ENCODE measurements around the gene PAK1. TPM values are rescaled to one million over a fixed set of nuclear protein-coding genes. Genes with fewer than 3 reads are reported as not detected.
"Not testable (repeated sequence)": the region's sequence is repeated elsewhere in the genome, so short reads cannot be mapped to it uniquely, and the experiment has no call there.

The PAK1 gene
- total RNA-seq, 1 experiment from 2014 or later, result 126 TPM

GRCh38 chr11:77396305-77396704, 77.6 kb downstream of the PAK1 start:
- DNase-seq, result no peak
- Histone ChIP-seq H3K27me3 (ENCODE audit: control insufficient read depth, insufficient read depth, low read length) (no peaks in the 10 kb centered on the region), H3K36me3 (replicated peaks; ENCODE audit: control insufficient read depth, insufficient read depth, low read length) (peaks cover under 1% of the 10 kb centered on the region; the same call in 1 of the 2 replicates), H3K4me3 (ENCODE audit: insufficient read depth, low read depth, low read length) (no peak overlapping the region)

- DNase-seq, result peak; percentile 13
- no peak overlapping the region for H3K4me3 ChIP-seq (ENCODE audit: insufficient read depth, low read depth, low read length)
- peaks cover 5% of the 10 kb centered on the region for H3K36me3 ChIP-seq (replicated peaks; ENCODE audit: control insufficient read depth, insufficient read depth, low read length)
- H3K27me3 ChIP-seq (ENCODE audit: control insufficient read depth, insufficient read depth, low read length), result no peaks in the 10 kb centered on the region
These were observed 78.3 kb downstream of the PAK1 start for GRCh38 chr11:77395460-77396173.

GRCh38 chr11:77392842-77393241, 81.1 kb downstream of the PAK1 start:
- peaks cover 6% of the 10 kb centered on the region for H3K36me3 ChIP-seq (replicated peaks; ENCODE audit: control insufficient read depth, insufficient read depth, low read length)
- no peak overlapping the region for H3K4me3 ChIP-seq (ENCODE audit: insufficient read depth, low read depth, low read length)
- no peaks in the 10 kb centered on the region for H3K27me3 ChIP-seq (ENCODE audit: control insufficient read depth, insufficient read depth, low read length)
- DNase-seq, result no peak

GRCh38 chr11:77387701-77388100, 86.2 kb downstream of the PAK1 start:
- Histone ChIP-seq H3K27me3 (ENCODE audit: control insufficient read depth, insufficient read depth, low read length) (no peaks in the 10 kb centered on the region), H3K4me3 (ENCODE audit: insufficient read depth, low read depth, low read length) (no peak overlapping the region), H3K36me3 (replicated peaks; ENCODE audit: control insufficient read depth, insufficient read depth, low read length) (peaks cover 9% of the 10 kb centered on the region)
- no peak for DNase-seq

- H3K27me3 ChIP-seq (ENCODE audit: control insufficient read depth, insufficient read depth, low read length), result no peaks in the 10 kb centered on the region
- peaks cover 9% of the 10 kb centered on the region for H3K36me3 ChIP-seq (replicated peaks; ENCODE audit: control insufficient read depth, insufficient read depth, low read length)
- DNase-seq, result no peak
- no peak overlapping the region for H3K4me3 ChIP-seq (ENCODE audit: insufficient read depth, low read depth, low read length)
These were observed 87.7 kb downstream of the PAK1 start for GRCh38 chr11:77386178-77386577.

- DNase-seq; H3K4me3 ChIP-seq (ENCODE audit: insufficient read depth, low read depth, low read length); H3K36me3 ChIP-seq (replicated peaks; ENCODE audit: control insufficient read depth, insufficient read depth, low read length); H3K27me3 ChIP-seq (ENCODE audit: control insufficient read depth, insufficient read depth, low read length): not testable (repeated sequence)
These were observed 88.6 kb downstream of the PAK1 start for GRCh38 chr11:77385255-77385771.

GRCh38 chr11:77384571-77384970, 89.3 kb downstream of the PAK1 start:
- no peak for DNase-seq
- Histone ChIP-seq H3K36me3 (replicated peaks; ENCODE audit: control insufficient read depth, insufficient read depth, low read length) (peaks cover 4% of the 10 kb centered on the region), H3K27me3 (ENCODE audit: control insufficient read depth, insufficient read depth, low read length) (no peaks in the 10 kb centered on the region), H3K4me3 (ENCODE audit: insufficient read depth, low read depth, low read length) (no peak overlapping the region)

- H3K27me3 ChIP-seq (ENCODE audit: control insufficient read depth, insufficient read depth, low read length); DNase-seq; H3K4me3 ChIP-seq (ENCODE audit: insufficient read depth, low read depth, low read length): not testable (repeated sequence)
- H3K36me3 ChIP-seq (replicated peaks; ENCODE audit: control insufficient read depth, insufficient read depth, low read length), result peaks cover 12% of the 10 kb centered on the region
These were observed 90.5 kb downstream of the PAK1 start for GRCh38 chr11:77383349-77383748.

GRCh38 chr11:77381729-77382665, 91.9 kb downstream of the PAK1 start:
- H3K4me3 ChIP-seq (ENCODE audit: insufficient read depth, low read depth, low read length), result no peak overlapping the region
- no peak for DNase-seq
- peaks cover 17% of the 10 kb centered on the region for H3K36me3 ChIP-seq (replicated peaks; ENCODE audit: control insufficient read depth, insufficient read depth, low read length)
- no peaks in the 10 kb centered on the region for H3K27me3 ChIP-seq (ENCODE audit: control insufficient read depth, insufficient read depth, low read length)

- Histone ChIP-seq H3K4me3 (ENCODE audit: insufficient read depth, low read depth, low read length) (no peak overlapping the region), H3K27me3 (ENCODE audit: control insufficient read depth, insufficient read depth, low read length) (no peaks in the 10 kb centered on the region), H3K36me3 (replicated peaks; ENCODE audit: control insufficient read depth, insufficient read depth, low read length) (peaks cover 27% of the 10 kb centered on the region)
- DNase-seq, result no peak
These were observed 94.0 kb downstream of the PAK1 start for GRCh38 chr11:77379934-77380333.

GRCh38 chr11:77379253-77379652, 94.6 kb downstream of the PAK1 start:
- no peak overlapping the region for H3K4me3 ChIP-seq (ENCODE audit: insufficient read depth, low read depth, low read length)
- H3K27me3 ChIP-seq (ENCODE audit: control insufficient read depth, insufficient read depth, low read length), result no peaks in the 10 kb centered on the region
- H3K36me3 ChIP-seq (replicated peaks; ENCODE audit: control insufficient read depth, insufficient read depth, low read length), result peaks cover 32% of the 10 kb centered on the region
- no peak for DNase-seq

GRCh38 chr11:77377734-77378133, 96.2 kb downstream of the PAK1 start:
- H3K4me3 ChIP-seq (ENCODE audit: insufficient read depth, low read depth, low read length), result no peak overlapping the region
- H3K36me3 ChIP-seq (replicated peaks; ENCODE audit: control insufficient read depth, insufficient read depth, low read length), result peaks cover 33% of the 10 kb centered on the region
- DNase-seq, result no peak
- H3K27me3 ChIP-seq (ENCODE audit: control insufficient read depth, insufficient read depth, low read length), result no peaks in the 10 kb centered on the region

GRCh38 chr11:77375107-77375506, 98.8 kb downstream of the PAK1 start:
- Histone ChIP-seq H3K4me3 (ENCODE audit: insufficient read depth, low read depth, low read length) (no peak overlapping the region), H3K36me3 (replicated peaks; ENCODE audit: control insufficient read depth, insufficient read depth, low read length) (peaks cover 31% of the 10 kb centered on the region), H3K27me3 (ENCODE audit: control insufficient read depth, insufficient read depth, low read length) (no peaks in the 10 kb centered on the region)
- no peak for DNase-seq

GRCh38 chr11:77374611-77375031, 99.3 kb downstream of the PAK1 start:
- H3K4me3 ChIP-seq (ENCODE audit: insufficient read depth, low read depth, low read length), result no peak overlapping the region
- H3K36me3 ChIP-seq (replicated peaks; ENCODE audit: control insufficient read depth, insufficient read depth, low read length), result peaks cover 31% of the 10 kb centered on the region
- H3K27me3 ChIP-seq (ENCODE audit: control insufficient read depth, insufficient read depth, low read length), result no peaks in the 10 kb centered on the region
- no peak for DNase-seq

- no peaks in the 10 kb centered on the region for H3K27me3 ChIP-seq (ENCODE audit: control insufficient read depth, insufficient read depth, low read length)
- H3K4me3 ChIP-seq (ENCODE audit: insufficient read depth, low read depth, low read length), result no peak overlapping the region
- H3K36me3 ChIP-seq (replicated peaks; ENCODE audit: control insufficient read depth, insufficient read depth, low read length), result peaks cover 30% of the 10 kb centered on the region
- no peak for DNase-seq
These were observed 99.8 kb downstream of the PAK1 start for GRCh38 chr11:77374108-77374507.
